GM19455 (cell line): ENCODE measurements around the gene GPD1L.
"Not testable (repeated sequence)": the region's sequence is repeated elsewhere in the genome, so short reads cannot be mapped to it uniquely, and the experiment has no call there.

Source experiments
- ATAC-seq: cut with Tn5 transposase; IDR thresholded peaks from one replicate; pipeline ENCODE4 v1.9.1; 2021; ENCODE audit not compliant: unreplicated experiment

Gene GPD1L

DNA sequence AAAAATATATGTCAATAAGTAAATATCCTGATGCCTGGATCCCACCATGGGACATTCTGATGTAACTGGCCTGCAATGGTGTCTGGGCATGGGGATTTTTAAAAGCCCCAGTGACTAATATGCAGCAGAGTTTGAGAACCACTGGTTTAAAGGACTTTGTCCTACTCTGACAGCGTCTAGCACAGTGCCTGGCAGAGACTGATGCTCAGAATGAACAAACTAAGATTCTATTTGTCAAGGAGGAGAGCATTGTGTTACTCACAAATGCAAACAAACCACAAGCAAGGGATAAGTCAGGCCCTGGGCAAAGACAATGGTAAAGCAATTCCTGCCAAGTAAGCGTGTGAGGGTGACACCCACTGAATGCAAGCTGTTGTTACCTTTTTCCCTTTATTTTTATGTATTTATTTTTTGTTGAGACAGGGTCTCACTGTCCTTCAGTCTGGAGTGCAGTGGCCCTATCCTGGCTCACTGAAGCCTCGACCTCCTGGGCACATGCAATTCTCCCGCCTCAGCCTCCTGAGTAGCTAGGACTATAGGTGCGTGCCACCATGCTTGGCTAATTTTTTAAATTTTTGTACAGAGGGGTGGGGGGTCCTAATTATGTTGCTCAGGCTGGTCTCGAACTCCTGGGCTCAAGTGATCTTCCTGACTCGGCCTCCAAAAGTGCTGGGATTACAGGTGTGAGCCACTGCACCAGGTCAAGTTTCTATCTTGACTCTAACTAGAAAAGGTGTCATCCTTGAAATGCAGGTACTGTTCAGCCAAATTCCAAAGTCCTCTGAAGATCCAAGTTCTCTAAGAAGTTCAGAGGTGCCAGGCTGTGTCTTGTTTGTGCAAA lies 909 bp upstream of the GPD1L start:
- no peak for ATAC-seq

DNA sequence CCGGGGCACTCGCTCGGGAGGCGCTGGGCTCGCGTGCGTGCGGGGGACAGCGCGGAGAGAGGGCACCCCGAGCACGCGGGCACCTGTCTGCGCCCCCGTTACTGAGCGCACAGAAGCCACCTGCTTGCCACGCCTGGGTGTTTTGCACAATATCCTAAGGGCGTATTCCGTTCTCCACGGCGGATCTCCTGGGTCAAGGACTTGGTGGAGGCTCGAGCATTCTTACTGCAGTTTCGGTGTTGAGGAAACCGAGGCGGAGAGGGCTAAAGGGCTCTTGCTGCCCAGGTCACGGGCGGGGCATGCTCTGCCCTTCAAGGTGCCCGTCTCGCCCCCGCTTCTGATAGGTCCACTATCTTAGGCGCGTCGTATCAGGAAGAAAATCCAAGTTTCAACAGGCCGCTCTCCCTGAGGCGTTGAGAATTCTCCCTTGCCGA lies 526 bp downstream of the GPD1L start:
- no peak for ATAC-seq

GRCh38 chr3:32108224-32108623 lies 1.8 kb downstream of the GPD1L start:
- ATAC-seq = not testable (repeated sequence)

- ATAC-seq = no peak
Observed at GRCh38 chr3:32109256-32109655, 2.8 kb downstream of the GPD1L start.

DNA sequence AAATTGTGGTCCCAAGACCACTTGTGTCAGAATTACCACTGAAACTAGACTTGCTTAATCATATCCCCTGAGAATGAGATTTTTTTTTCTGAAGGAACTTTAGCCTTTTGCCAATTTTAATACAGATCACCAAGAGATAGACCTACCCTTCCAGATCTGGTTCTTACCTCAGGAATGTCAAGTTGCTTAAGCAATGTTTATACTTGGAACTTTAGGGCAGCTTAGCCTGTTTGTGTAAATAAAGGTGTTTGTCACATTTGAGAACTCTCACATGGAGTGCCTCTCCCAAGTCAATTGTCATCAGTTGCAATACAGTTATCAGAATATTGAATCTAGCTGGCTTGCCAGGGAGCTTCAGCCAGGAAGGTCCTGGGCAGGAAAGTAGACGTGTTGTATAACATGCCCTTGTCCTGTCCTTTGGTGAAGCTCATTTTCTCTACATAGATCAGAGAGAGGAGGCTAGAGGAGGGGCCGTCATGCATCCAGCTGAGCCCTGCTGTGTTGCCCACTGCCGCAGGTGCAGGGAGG lies 3.9 kb downstream of the GPD1L start:
- ATAC-seq = no peak

DNA sequence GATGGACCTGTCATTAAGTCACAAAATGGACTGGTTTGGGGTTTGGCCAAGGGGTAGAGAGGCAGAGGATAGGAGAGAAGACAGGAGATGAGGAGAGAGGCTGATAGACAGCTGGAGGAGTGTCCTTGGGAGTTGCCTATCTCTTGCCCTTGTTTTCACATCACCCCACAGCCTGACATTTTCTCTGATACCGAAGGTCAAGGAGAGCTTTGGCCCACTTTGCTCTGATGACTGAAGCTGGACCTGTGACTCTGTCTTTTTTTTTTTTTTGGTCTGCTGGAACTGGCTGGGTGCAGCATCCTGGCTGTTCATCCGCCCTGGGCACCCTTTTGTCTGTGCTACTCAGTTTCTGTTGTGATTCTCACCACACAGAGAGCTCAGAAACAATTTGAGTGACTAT lies 5.1 kb downstream of the GPD1L start:
- no peak for ATAC-seq

GRCh38 chr3:32113566-32113965 lies 7.1 kb downstream of the GPD1L start:
- no peak for ATAC-seq

GRCh38 chr3:32113981-32114545 lies 7.6 kb downstream of the GPD1L start:
- no peak for ATAC-seq

DNA sequence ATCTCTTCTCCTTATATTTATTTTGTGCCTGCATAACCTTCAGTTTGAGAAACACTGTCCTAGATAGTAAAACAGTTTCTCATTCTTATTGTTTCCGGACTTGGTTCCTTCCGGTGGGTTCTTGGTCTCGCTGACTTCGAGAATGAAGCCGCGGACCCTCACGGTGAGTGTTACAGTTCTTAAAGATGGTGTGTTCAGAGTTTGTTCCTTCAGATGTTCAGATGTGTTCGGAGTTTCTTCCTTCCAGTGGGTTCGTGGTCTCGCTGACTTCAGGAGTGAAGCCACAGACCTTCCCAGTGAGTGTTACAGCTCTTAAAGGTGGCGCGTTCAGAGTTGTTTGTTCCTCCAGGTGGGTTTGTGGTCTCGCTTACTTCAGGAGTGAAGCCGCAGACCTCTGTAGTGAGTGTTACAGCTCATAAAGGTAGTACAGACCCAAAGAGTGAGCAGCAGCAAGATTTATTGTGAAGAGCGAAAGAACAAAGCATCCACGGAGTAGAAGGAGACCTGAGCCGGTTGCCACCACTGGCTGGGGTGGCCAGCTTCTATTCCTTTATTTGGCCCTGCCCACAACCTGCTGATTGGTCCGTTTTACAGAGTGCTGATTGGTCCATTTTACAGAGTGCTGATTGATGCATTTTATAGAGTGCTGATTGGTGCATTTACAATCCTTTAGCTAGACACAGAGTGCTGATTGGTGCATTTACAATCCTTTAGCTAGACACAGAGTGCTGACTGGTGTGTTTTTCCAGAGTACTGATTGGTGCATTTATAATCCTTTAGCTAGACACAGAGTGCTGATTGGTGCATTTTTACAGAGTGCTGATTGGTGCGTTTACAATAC lies 8.3 kb downstream of the GPD1L start:
- not testable (repeated sequence) for ATAC-seq

- ATAC-seq = no peak
Observed at GRCh38 chr3:32117320-32117719, 10.9 kb downstream of the GPD1L start.

GRCh38 chr3:32118215-32118614 lies 11.8 kb downstream of the GPD1L start:
- no peak for ATAC-seq

DNA sequence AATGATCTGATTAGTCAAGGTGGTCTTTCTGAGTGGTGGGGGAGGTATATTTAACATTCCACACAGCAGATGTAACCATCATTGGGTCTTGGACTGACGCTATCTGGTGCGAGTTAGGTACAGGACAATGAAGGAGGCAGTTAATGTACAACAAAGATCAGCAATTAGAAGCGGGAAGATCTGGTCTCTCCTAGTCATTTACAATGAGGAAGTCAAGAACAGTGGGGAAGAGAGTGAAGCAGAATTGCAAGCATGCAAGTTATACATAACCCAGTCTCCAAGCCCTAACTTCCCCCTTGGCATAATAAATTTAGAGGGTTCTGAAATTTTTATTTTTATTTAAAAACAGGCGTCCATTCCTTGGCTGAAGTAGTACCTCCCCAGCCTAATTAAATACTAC lies 14.1 kb downstream of the GPD1L start:
- no peak for ATAC-seq

GRCh38 chr3:32121137-32121536 lies 14.7 kb downstream of the GPD1L start:
- no peak for ATAC-seq

DNA sequence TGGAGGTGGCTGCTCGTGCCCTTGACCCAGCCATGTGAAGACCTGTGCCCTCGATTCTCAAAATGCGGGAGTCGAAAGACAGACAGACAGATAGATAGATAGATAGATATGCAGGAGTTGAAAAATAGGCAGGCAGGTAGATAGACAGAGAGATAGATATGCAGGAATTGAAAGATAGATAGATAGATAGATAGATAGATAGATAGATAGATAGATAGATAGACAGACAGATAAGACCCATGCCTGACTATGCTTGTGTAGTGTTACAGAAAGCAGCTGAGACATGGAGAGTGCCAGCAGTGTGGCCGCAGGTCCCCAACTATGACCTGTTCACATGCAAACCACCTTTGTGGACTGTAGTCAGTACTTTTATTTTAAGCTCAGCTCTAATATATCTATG lies 17.2 kb downstream of the GPD1L start:
- ATAC-seq = no peak

DNA sequence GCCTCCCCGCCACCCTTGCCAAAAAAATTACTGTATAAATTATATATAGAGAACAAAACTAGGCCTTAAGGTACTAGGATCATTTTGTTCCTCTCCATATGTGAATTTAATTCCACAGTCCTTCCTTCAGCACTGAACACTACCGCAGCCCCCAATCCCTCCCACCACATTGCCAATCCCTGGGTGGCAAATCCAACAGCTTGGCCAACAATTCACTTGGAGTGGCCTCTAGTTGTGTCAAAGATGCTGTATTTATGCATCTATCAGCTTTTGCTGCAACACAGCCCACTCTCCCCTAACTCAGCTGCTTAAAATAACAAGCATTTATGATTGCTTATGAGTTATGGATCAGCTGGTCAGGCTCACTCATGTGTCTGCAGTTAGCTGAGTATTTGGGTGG lies 18.6 kb downstream of the GPD1L start:
- no peak for ATAC-seq

GRCh38 chr3:32126305-32127015 lies 20.0 kb downstream of the GPD1L start:
- ATAC-seq = no peak

DNA sequence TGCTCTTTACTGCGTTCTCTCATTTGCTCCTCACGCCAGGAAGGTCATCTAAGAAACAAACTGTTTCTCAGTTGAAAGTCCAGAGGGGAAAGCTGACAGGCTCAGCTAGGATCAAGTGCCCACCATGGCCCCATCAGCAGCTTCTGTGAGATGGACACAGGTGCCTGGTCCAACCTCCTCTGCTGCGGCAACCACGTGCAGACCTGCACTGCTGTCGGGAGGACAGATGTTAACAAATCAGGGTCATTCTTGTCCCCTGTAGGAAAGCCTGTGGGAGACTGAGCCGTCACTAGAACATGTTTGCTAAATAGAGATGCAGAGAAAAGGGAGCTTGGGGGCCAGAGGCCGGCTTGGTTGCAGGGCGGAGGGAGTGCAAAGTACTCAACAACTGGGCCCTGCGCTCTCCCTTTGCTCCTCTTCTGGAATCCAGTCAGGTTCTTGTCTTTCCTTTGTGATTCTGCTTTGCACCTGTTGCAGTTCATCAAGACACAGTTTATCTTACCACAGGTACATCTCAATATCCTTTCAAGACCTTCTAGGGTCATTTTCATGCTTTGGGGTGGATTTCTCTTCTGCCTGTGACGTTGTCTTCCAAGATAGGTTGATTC lies 20.9 kb downstream of the GPD1L start:
- ATAC-seq = no peak

GRCh38 chr3:32128936-32129335 lies 22.5 kb downstream of the GPD1L start:
- ATAC-seq = no peak

DNA sequence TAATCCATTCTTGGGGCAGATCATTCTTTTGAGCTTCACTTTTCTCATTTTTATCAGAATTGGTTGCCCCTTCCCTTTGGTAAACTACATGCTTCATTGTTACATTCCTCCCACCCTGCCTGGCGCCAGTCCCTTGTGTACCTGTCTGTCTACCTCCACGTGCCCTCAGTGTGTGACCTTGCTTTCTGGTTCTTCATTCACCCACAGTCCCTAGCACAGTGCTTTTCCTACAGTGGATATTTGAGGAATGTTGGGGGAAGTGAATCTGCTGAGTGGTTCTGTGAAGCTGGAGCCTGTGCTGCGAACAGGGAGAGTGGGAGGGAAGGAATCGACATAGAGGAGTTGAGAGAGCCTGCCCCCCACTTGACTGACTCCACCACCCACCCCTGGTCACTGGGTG lies 23.4 kb downstream of the GPD1L start:
- ATAC-seq = no peak

DNA sequence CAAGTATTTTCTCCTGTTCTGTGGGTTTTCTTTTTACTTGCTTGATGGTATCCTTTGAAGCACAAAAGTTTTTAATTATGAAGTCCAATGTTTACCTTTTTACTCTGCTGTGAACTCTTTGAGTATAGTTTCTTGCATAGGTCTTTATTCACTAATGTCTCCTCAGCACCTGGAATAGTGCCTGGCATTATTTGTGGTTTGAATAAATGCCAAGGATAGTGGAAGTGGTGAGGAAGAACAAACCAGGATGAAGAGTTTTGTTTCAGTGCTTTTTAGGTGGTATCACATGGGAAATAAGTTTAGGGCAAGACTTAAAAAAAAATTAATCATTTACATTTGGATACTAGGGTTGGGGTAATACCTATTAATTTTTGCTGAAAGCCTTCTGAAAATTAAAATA lies 25.7 kb downstream of the GPD1L start:
- no peak for ATAC-seq

- ATAC-seq = no peak
Observed at GRCh38 chr3:32132706-32133105, 26.3 kb downstream of the GPD1L start.
